AG09319 (cell line): ENCODE results near the gene IQCE.

Source experiments
- DNase-seq: peaks from one replicate; pipeline ENCODE4 v3.0.0-alpha.2; 2010; ENCODE audit warnings: low read depth; ENCODE audit errors: extremely low read depth
- CTCF ChIP-seq: IDR thresholded peaks from 2 replicates; pipeline ENCODE4 v1.5.1; 2011; ENCODE audit warnings: low read depth, mild to moderate bottlenecking, inconsistent platforms, low read length, moderate library complexity

IQCE gene

GRCh38 chr7:2572101-2572842 lies 13.5 kb downstream of the IQCE start:
- DNase-seq, result no peak
- TF ChIP-seq CTCF, result no peak

DNA sequence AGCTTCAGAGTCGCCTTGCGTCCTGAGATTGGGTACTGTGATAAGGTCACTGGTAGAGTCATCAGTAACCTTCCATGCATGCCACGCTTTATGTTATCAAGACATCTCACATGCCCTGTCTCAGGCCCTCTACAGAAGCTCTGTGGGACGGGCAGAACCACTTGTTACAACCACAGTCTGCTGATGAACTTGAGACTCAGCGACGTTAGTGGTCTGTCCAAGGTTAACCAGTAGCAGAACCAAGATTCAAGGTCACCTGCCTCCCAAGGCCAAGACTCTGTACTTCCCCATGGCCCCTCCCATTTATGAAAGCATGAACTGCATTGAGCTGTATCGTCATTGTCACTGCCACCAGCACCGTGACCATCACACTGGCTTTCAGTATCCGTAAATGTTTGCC lies 15.0 kb downstream of the IQCE start:
- DNase-seq, result no peak
- no peak for TF ChIP-seq CTCF

GRCh38 chr7:2575046-2575732 lies 16.4 kb downstream of the IQCE start:
- no peak for TF ChIP-seq CTCF
- no peak for DNase-seq

GRCh38 chr7:2575733-2576340 lies 17.1 kb downstream of the IQCE start:
- no peak for TF ChIP-seq CTCF
- DNase-seq, result no peak

DNA sequence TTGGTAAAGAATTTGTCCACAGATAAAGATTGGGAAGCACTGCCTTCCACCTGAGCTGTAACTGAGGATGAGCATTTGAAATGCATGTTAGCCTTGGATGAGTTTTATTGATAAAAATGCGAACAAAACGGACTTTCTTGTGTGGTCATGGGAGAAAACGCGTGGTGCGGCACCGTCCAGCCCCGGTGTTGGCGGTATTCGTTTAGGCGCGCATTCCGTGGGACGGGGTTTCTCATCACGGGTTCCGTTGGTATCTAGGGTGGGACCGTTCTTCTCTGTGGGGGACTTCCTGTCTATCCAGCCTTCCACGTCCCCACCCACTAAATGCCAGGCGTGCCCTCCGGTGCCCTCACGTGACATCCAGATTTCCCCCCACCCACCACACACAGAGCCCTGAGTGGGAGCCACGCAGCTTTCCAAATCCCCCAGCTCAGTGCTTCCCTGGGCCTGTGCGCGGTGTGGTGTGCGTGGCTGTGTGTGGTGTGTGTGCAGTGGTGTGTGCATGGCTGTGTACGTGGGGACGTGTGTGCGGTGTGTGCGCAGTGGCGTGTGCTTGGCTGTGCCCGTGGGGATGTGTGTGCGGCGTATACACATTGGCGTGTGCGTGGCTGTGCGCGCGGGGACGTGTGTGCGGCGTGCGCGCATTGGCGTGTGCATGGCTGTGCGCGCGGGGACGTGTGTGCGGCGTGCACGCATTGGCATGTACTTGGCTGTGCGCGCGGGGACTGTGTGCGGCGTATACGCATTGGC lies 18.1 kb downstream of the IQCE start:
- no peak for DNase-seq
- no peak for TF ChIP-seq CTCF

GRCh38 chr7:2577914-2578680 lies 19.3 kb downstream of the IQCE start:
- TF ChIP-seq CTCF, result no peak
- no peak for DNase-seq
